HCT116 (cell line): ENCODE measurements around the gene KLHL22. TPM values are rescaled to one million over a fixed set of nuclear protein-coding genes. Genes with fewer than 3 reads are reported as not detected.

ENCODE experiments used
- ATAC-seq: fragments of 200-7000 bp; cut with Tn5 transposase; 2 replicates; pipeline ENCODE4 v1.9.1; 2020; ENCODE audit warnings: mild to moderate bottlenecking, moderate library complexity
- BruUV-seq: library from RNA; stranded (reverse); fragments of 400-500 nt; replicated peaks from 2 replicates; lab custom pipeline; 2021; lab: Mats Ljungman, UMichigan
- CTCF ChIA-PET: fragments of 300-600 bp; sonication (Branson Sonifier 250); formaldehyde crosslinking; loops from one replicate; lab custom pipeline; 2021; ENCODE audit warnings: antibody characterized with exemption; lab: Charles Lee
- POLR2A ChIA-PET: fragments of 300-600, 350-600 bp; sonication (Branson Sonifier 250); formaldehyde crosslinking; loops from one replicate; lab custom pipeline; 2021; ENCODE audit warnings: antibody characterized with exemption; lab: Charles Lee
- RAD21 ChIA-PET, 2 experiments: fragments of 300-600 bp; sonication (Branson Sonifier 250); formaldehyde crosslinking; loops; one replicate each; lab custom pipeline; 2023; ENCODE audit warnings: low total read pairs in 2 of 2; ENCODE audit not compliant: uncharacterized antibody in 2 of 2, unreplicated experiment in 2 of 2, low non-redundant PET in 1 of 2; lab: Charles Lee
- DNase-seq: peaks from one replicate; pipeline ENCODE4 v3.0.0-alpha.2; 2010; ENCODE audit warnings: low read depth, low spot score
- H2AFZ ChIP-seq: fragments of 200-600 bp; shearing (Covaris generic), sonication (generic); 2 replicates; pipeline ENCODE4 v1.6.1; 2017; ENCODE audit warnings: low read depth, mixed run types, mixed read lengths, antibody characterized with exemption, low read length; ENCODE audit not compliant: poor library complexity, severe bottlenecking
- H3K27ac ChIP-seq: 2 replicates; pipeline ENCODE4 v1.5.1; 2012; ENCODE audit warnings: low read depth, low read length
- H3K27me3 ChIP-seq: fragments of 200-600 bp; sonication (generic); 2 replicates; pipeline ENCODE4 v1.6.1; 2016; ENCODE audit warnings: mixed run types, low read length, mixed read lengths; ENCODE audit not compliant: insufficient read depth
- H3K36me3 ChIP-seq, 2 experiments: fragments of 200-500 bp in 1 of 2; fragments of 200-600 bp in 1 of 2; sonication (Bioruptor generic) in 1 of 2; sonication (generic) in 1 of 2; 2 replicates each; pipeline versions ENCODE4 v1.5.1 to v1.6.1; 2014 to 2016; ENCODE audit warnings: low read length in 2 of 2, inconsistent platforms in 1 of 2, mixed read lengths in 1 of 2, mixed run types in 1 of 2; ENCODE audit not compliant: insufficient read depth in 2 of 2, control insufficient read depth in 1 of 2
- H3K4me1 ChIP-seq, 2 experiments: fragments of 200-600 bp in 1 of 2; sonication (generic) in 1 of 2; 2 replicates each; pipeline versions ENCODE4 v1.5.1 to v1.6.1; 2012 to 2017; ENCODE audit warnings: low read length in 2 of 2, inconsistent platforms in 1 of 2, mild to moderate bottlenecking in 1 of 2, mixed read lengths in 1 of 2, mixed run types in 1 of 2, moderate library complexity in 1 of 2; ENCODE audit not compliant: insufficient read depth in 2 of 2, control insufficient read depth in 1 of 2
- H3K4me2 ChIP-seq: fragments of 200-600 bp; sonication (generic); 2 replicates; pipeline ENCODE4 v1.6.1; 2017; ENCODE audit warnings: mixed run types, low read length, mixed read lengths
- H3K4me3 ChIP-seq, 2 experiments: fragments of 200-600 bp in 1 of 2; sonication (generic) in 1 of 2; replicated peaks in 1 of 2; 2 replicates each; pipeline ENCODE4 v1.5.1; 2011 to 2016; ENCODE audit warnings: low read length in 2 of 2, control low read depth in 1 of 2, low read depth in 1 of 2, mild to moderate bottlenecking in 1 of 2, mixed read lengths in 1 of 2, mixed run types in 1 of 2
- H3K79me2 ChIP-seq: fragments of 200-600 bp; sonication (generic); 2 replicates; pipeline ENCODE4 v1.6.1; 2017; ENCODE audit warnings: mild to moderate bottlenecking, mixed run types, low read length, moderate library complexity, mixed read lengths; ENCODE audit not compliant: insufficient read depth
- H3K9ac ChIP-seq: fragments of 200-600 bp; sonication (generic); 2 replicates; pipeline ENCODE4 v1.6.1; 2016; ENCODE audit warnings: low read length, mixed read lengths
- H3K9me2 ChIP-seq: fragments of 200-600 bp; sonication (generic), shearing (Covaris generic); 2 replicates; pipeline ENCODE4 v1.6.1; 2017; ENCODE audit warnings: mixed run types, mild to moderate bottlenecking, moderate library complexity; ENCODE audit not compliant: insufficient read depth
- H3K9me3 ChIP-seq, 2 experiments: fragments of 200-500 bp in 1 of 2; fragments of 200-600 bp in 1 of 2; sonication (Bioruptor generic) in 1 of 2; sonication (generic) in 1 of 2; 2 replicates each; pipeline ENCODE4 v1.6.1; 2014 to 2017; ENCODE audit warnings: low read length in 2 of 2, mixed read lengths in 2 of 2, inconsistent platforms in 1 of 2, low read depth in 1 of 2, mild to moderate bottlenecking in 1 of 2, mixed run types in 1 of 2, moderate library complexity in 1 of 2; ENCODE audit not compliant: control insufficient read depth in 1 of 2, insufficient read depth in 1 of 2
- H4K20me1 ChIP-seq: fragments of 200-600 bp; sonication (generic), shearing (Covaris generic); 2 replicates; pipeline ENCODE4 v1.6.1; 2017; ENCODE audit warnings: mixed run types, mild to moderate bottlenecking, moderate library complexity; ENCODE audit not compliant: insufficient read depth
- ATF3 ChIP-seq: IDR thresholded peaks from 2 replicates; pipeline ENCODE4 v1.6.1; 2012
- CBX3 ChIP-seq: IDR thresholded peaks from 2 replicates; pipeline ENCODE4 v1.6.1; 2012; ENCODE audit warnings: low read depth
- CEBPB ChIP-seq: IDR thresholded peaks from 2 replicates; pipeline ENCODE4 v1.6.1; 2012; ENCODE audit warnings: low read depth
- ELF1 ChIP-seq: IDR thresholded peaks from 2 replicates; pipeline ENCODE4 v1.6.1; 2012; ENCODE audit warnings: low read depth, borderline replicate concordance
- FOSL1 ChIP-seq: IDR thresholded peaks from 2 replicates; pipeline ENCODE4 v1.6.1; 2012; ENCODE audit warnings: low read depth
- POLR2A ChIP-seq: IDR thresholded peaks from 2 replicates; pipeline ENCODE4 v1.7.0; 2011; ENCODE audit warnings: borderline replicate concordance; ENCODE audit not compliant: insufficient read depth, insufficient read length; ENCODE audit errors: extremely low read depth
- POLR2AphosphoS5 ChIP-seq: IDR thresholded peaks from 2 replicates; pipeline ENCODE4 v1.6.1; 2011; ENCODE audit warnings: mild to moderate bottlenecking, low read depth, low read length, moderate library complexity
- RAD21 ChIP-seq: IDR thresholded peaks from 2 replicates; pipeline ENCODE4 v1.6.1; 2012; ENCODE audit warnings: low read depth, mild to moderate bottlenecking
- SIN3A ChIP-seq: IDR thresholded peaks from 2 replicates; pipeline ENCODE4 v1.6.1; 2012; ENCODE audit warnings: low read depth
- SP1 ChIP-seq: IDR thresholded peaks from 2 replicates; pipeline ENCODE4 v1.6.1; 2012; ENCODE audit warnings: low read depth
- YY1 ChIP-seq: IDR thresholded peaks from 2 replicates; pipeline ENCODE4 v1.6.1; 2011; ENCODE audit warnings: low read length, low read depth, moderate library complexity, mild to moderate bottlenecking; ENCODE audit not compliant: insufficient replicate concordance; ENCODE audit errors: extremely low read depth
- ZFX ChIP-seq: fragments of 450-650 bp; IDR thresholded peaks from 2 replicates; pipeline ENCODE4 v1.6.1; 2017
- ZNF274 ChIP-seq: fragments of 200-500 bp; sonication (Bioruptor generic); IDR thresholded peaks from 2 replicates; pipeline ENCODE4 v1.6.1; 2014; ENCODE audit warnings: mild to moderate bottlenecking, low read depth, low read length, inconsistent platforms
- intact Hi-C: fragments of 100-400 bp; cut with micrococcal nuclease; formaldehyde crosslinking; loops from 2 replicates; pipeline ENCODE4 v1.10.0; 2022
- total RNA-seq: library from RNA; stranded (reverse); gene quantifications from one replicate; pipeline ENCODE4 v1.2.1, GENCODE V29; 2021; ENCODE audit not compliant: unreplicated experiment
- TF ChIP-seq, protein P1 (sequence below): IDR thresholded peaks from 2 replicates; pipeline ENCODE4 v1.6.1; 2012
- TF ChIP-seq, protein P2 (sequence below): IDR thresholded peaks from 2 replicates; pipeline ENCODE4 v1.6.1; 2011; ENCODE audit warnings: mild to moderate bottlenecking, low read length, moderate library complexity; ENCODE audit not compliant: insufficient replicate concordance; ENCODE audit errors: extremely low read depth

KLHL22 gene
- total RNA-seq, 1 experiment from 2014 or later: 16.4 TPM

DNA sequence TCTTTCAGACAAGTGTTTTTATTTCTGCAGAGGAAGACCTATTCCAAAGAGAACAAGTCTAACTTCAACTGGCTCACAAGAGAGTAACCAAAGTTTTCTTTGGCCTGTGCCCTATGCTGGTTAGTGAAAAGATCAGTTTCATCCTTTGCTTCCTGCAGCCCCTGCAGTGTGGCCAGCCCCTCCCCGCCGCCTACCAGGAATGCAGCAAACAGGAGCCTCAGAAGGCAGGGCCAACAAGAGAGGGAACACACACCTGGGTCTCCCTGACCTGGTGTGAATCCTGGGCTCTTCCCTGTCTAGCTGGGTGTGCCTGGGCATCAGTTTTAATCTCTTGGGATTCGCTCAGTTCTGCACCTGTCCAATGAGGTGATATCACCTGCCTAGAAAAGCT lies 36.4 kb downstream of the KLHL22 start:
- RAD21 ChIA-PET: no interaction called here
- intact Hi-C loops: loop anchor here (5.0 kb wide), 1 partner anchor 302 kb away; no protein-coding TSS in a partner anchor
- no TSS peak for BruUV-seq
- Histone ChIP-seq H2AFZ (no peak overlapping the region), H3K9me2 (no peaks in the 10 kb centered on the region)
- TF ChIP-seq ELF1 (no peak), ZNF274 (no peak), SP1 (no peak), YY1 (no peak), CBX3 (no peak), SIN3A (no peak)
- TF ChIP-seq, all 23 proteins: peak for 0
- Histone ChIP-seq H3K4me3 (no peak overlapping the region), H3K4me2 (no peak overlapping the region), H3K27ac (no peak overlapping the region), H3K36me3 (no peaks in the 10 kb centered on the region; a peak in 1 of 4 replicates), H3K9ac (no peak overlapping the region), H4K20me1 (no peaks in the 10 kb centered on the region), H3K79me2 (no peaks in the 10 kb centered on the region), H3K27me3 (no peaks in the 10 kb centered on the region), H3K9me3 (no peaks in the 10 kb centered on the region), H3K4me1 (peaks cover 0 to 3% of the 10 kb centered on the region in 2 experiments; a peak in 1 of 4 replicates)
- ChIA-PET POLR2A (no interaction called here), CTCF (interaction anchor here (0.6 kb wide), 1 partner anchor 41 kb away, joined by 4 read pairs; no protein-coding TSS in a partner anchor)
- no peak for DNase-seq
- ATAC-seq: no peak

GRCh38 chr22:20458530-20459151 lies 37.0 kb downstream of the KLHL22 start:
- no peaks in the 10 kb centered on the region for H3K79me2 ChIP-seq
- ATAC-seq (no peak), DNase-seq (no peak)
- H3K4me2 ChIP-seq: no peak overlapping the region
- H2AFZ ChIP-seq: no peak overlapping the region
- H3K4me3 ChIP-seq: no peak overlapping the region
- H3K36me3 ChIP-seq: no peaks in the 10 kb centered on the region; a peak in 1 of 4 replicates
- H3K27ac ChIP-seq: no peak overlapping the region
- CTCF ChIA-PET: no interaction called here
- POLR2A ChIA-PET: no interaction called here
- H3K4me1 ChIP-seq: peaks cover 0 to 3% of the 10 kb centered on the region in 2 experiments; a peak in 1 of 4 replicates
- no peak overlapping the region for H3K9ac ChIP-seq
- BruUV-seq: no TSS peak
- no peaks in the 10 kb centered on the region for H3K9me2 ChIP-seq
- H3K27me3 ChIP-seq: no peaks in the 10 kb centered on the region
- no peaks in the 10 kb centered on the region for H3K9me3 ChIP-seq
- H4K20me1 ChIP-seq: no peaks in the 10 kb centered on the region
- RAD21 ChIA-PET: no interaction called here
- TF ChIP-seq RAD21 (no peak), FOSL1 (no peak), ZFX (no peak), POLR2A (no peak), CBX3 (no peak), ATF3 (no peak), YY1 (no peak), ELF1 (no peak), CEBPB (no peak), POLR2AphosphoS5 (no peak), SP1 (no peak), ZNF274 (no peak), SIN3A (no peak)
- TF ChIP-seq, protein P1, sequence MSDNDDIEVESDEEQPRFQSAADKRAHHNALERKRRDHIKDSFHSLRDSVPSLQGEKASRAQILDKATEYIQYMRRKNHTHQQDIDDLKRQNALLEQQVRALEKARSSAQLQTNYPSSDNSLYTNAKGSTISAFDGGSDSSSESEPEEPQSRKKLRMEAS: no peak
- TF ChIP-seq, protein P2, sequence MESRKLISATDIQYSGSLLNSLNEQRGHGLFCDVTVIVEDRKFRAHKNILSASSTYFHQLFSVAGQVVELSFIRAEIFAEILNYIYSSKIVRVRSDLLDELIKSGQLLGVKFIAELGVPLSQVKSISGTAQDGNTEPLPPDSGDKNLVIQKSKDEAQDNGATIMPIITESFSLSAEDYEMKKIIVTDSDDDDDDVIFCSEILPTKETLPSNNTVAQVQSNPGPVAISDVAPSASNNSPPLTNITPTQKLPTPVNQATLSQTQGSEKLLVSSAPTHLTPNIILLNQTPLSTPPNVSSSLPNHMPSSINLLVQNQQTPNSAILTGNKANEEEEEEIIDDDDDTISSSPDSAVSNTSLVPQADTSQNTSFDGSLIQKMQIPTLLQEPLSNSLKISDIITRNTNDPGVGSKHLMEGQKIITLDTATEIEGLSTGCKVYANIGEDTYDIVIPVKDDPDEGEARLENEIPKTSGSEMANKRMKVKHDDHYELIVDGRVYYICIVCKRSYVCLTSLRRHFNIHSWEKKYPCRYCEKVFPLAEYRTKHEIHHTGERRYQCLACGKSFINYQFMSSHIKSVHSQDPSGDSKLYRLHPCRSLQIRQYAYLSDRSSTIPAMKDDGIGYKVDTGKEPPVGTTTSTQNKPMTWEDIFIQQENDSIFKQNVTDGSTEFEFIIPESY: no peak
- intact Hi-C loops: loop anchor here (5.0 kb wide), 1 partner anchor 301 kb away; no protein-coding TSS in a partner anchor
